ENCODE data around the gene SERINC1. TPM values are rescaled to one million over a fixed set of nuclear protein-coding genes. Genes with fewer than 3 reads are reported as not detected.

Gene SERINC1
- total RNA-seq, 1 donor from 2014 or later = 102 TPM

DNA sequence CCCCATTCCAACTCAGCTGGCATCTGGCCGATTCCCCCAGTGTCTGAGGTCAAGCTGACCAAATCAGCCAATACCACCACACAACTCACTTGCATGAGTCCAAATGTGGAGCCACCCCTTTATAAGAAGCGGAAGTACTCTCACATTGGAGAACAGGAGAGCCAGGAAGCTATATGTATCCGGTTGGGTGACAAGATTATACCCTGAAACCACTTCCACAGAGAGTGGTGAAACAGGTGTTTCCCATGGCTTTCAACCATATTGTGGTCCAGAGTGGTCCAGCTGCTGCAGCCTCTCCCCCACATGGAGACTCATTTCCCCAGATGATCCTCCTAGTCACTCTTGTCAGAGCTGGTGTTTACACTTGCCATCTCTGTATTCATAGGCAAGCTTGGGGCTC is 24.0 kb upstream of the SERINC1 start:
- TF ChIP-seq, protein P1, sequence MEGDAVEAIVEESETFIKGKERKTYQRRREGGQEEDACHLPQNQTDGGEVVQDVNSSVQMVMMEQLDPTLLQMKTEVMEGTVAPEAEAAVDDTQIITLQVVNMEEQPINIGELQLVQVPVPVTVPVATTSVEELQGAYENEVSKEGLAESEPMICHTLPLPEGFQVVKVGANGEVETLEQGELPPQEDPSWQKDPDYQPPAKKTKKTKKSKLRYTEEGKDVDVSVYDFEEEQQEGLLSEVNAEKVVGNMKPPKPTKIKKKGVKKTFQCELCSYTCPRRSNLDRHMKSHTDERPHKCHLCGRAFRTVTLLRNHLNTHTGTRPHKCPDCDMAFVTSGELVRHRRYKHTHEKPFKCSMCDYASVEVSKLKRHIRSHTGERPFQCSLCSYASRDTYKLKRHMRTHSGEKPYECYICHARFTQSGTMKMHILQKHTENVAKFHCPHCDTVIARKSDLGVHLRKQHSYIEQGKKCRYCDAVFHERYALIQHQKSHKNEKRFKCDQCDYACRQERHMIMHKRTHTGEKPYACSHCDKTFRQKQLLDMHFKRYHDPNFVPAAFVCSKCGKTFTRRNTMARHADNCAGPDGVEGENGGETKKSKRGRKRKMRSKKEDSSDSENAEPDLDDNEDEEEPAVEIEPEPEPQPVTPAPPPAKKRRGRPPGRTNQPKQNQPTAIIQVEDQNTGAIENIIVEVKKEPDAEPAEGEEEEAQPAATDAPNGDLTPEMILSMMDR (IDR thresholded peaks at IDR 0.05; ENCODE audit: unreplicated experiment) = no peak
- Mint-ChIP-seq H3K27ac (ENCODE audit: unreplicated experiment) (no peak overlapping the region), H3K9me3 (ENCODE audit: unreplicated experiment) (peaks cover 2% of the 10 kb centered on the region), H3K36me3 (ENCODE audit: low read depth, unreplicated experiment) (peaks cover 57% of the 10 kb centered on the region), H3K27me3 (ENCODE audit: unreplicated experiment) (no peaks in the 10 kb centered on the region), H3K4me1 (ENCODE audit: unreplicated experiment) (no peaks in the 10 kb centered on the region), H3K4me3 (ENCODE audit: unreplicated experiment) (peak overlapping the region; percentile 70)
- no peak for DNase-seq (ENCODE audit: low spot score)

DNA sequence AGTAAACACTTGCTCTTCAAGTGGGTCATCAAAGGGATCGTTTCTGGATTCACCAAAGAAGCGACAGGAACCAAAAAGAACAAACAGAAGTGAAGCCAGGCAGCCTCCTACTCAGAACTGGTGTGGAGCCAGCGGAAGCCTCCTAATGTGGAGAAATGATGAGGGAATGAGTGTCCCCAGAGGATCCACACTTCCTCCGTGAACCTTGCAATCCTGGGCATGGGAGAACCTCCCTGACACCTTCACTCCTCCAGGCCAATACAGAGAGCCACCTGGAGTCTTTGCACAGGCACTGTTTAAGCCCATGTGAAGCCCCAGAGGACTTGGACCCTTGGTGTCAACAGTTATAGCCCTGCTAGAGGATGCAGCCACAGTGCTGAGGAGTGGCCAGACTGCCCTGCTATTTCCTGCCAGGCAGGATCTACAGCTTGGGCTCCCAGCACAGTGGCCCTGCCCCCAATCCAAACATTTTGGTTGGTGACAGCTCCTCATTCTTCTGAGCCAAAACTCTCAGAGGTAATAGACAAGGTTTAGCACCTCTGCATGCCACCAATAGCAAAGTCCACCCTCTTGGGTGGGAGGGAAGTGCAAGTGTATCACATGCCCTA is 23.2 kb upstream of the SERINC1 start:
- DNase-seq (ENCODE audit: low spot score) = no peak
- Mint-ChIP-seq H3K9me3 (ENCODE audit: unreplicated experiment) (no peaks in the 10 kb centered on the region), H3K4me1 (ENCODE audit: unreplicated experiment) (peaks cover 5% of the 10 kb centered on the region), H3K36me3 (ENCODE audit: low read depth, unreplicated experiment) (peaks cover 59% of the 10 kb centered on the region), H3K4me3 (ENCODE audit: unreplicated experiment) (peak overlapping the region; percentile 67), H3K27me3 (ENCODE audit: unreplicated experiment) (peaks cover 2% of the 10 kb centered on the region), H3K27ac (ENCODE audit: unreplicated experiment) (no peak overlapping the region)
- TF ChIP-seq, protein P1 (IDR thresholded peaks at IDR 0.05; ENCODE audit: unreplicated experiment) = no peak

DNA sequence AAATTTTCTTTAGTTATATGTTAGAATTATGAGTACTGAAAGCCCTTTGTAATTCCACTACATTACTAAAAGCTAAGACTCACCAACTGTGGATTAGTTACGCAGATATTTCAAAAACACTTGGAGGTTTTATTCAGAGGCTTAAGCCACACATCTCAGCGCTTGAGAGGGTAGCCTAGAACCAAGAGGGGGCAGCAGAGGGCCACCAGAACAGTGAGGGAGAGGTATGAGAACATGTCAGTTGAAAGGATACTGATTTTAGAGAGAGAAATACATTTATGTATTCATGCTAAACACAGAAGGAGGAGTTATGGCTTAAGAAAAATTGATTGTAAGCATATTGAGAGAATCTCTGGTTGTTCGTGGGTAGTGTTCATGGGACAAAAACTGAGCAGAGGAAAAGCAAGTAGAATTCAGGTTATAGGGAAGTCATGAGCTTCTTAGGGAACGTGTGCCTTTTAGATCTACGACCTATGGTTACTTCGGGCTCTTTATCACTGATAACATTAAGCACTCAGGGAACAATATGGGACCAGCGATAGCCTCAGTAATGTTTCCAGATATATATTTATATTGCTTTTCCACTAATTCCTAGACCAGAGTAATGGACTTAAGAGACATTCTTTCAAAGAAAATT is 20.4 kb upstream of the SERINC1 start:
- TF ChIP-seq, protein P1 (IDR thresholded peaks at IDR 0.05; ENCODE audit: unreplicated experiment) = peak; percentile 62
- H3K36me3 Mint-ChIP-seq (ENCODE audit: low read depth, unreplicated experiment) = peaks cover 38% of the 10 kb centered on the region
- no peak overlapping the region for H3K4me3 Mint-ChIP-seq (ENCODE audit: unreplicated experiment)
- H3K9me3 Mint-ChIP-seq (ENCODE audit: unreplicated experiment) = no peaks in the 10 kb centered on the region
- DNase-seq (ENCODE audit: low spot score) = peak; percentile 72
- H3K27ac Mint-ChIP-seq (ENCODE audit: unreplicated experiment) = peak overlapping the region; percentile 2
- H3K4me1 Mint-ChIP-seq (ENCODE audit: unreplicated experiment) = peaks cover 9% of the 10 kb centered on the region
- H3K27me3 Mint-ChIP-seq (ENCODE audit: unreplicated experiment) = peaks cover 2% of the 10 kb centered on the region

DNA sequence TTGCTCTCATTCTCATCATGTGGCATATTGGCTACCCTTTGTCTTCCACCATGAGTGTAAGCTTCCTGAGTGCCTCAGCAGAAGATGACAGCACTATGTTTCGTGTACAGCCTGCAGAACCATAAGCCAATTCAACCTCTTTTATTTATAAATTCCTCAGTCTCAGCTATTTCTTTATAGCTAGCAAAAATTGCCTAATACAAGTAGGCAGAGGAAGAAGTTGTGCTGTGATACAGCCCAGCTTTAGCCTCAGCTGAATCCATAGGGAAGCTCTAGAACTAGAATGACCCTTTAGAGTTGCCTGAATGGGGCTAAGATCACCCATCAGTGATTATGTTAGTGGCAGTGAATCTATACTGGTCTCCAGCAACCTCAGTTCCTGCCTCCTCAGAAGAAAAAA is 19.0 kb upstream of the SERINC1 start:
- TF ChIP-seq, protein P1 (IDR thresholded peaks at IDR 0.05; ENCODE audit: unreplicated experiment) = no peak
- Mint-ChIP-seq H3K4me1 (ENCODE audit: unreplicated experiment) (peaks cover 18% of the 10 kb centered on the region), H3K27me3 (ENCODE audit: unreplicated experiment) (peaks cover 2% of the 10 kb centered on the region), H3K27ac (ENCODE audit: unreplicated experiment) (no peak overlapping the region), H3K36me3 (ENCODE audit: low read depth, unreplicated experiment) (peaks cover 27% of the 10 kb centered on the region), H3K9me3 (ENCODE audit: unreplicated experiment) (no peaks in the 10 kb centered on the region), H3K4me3 (ENCODE audit: unreplicated experiment) (no peak overlapping the region)
- DNase-seq (ENCODE audit: low spot score) = no peak

DNA sequence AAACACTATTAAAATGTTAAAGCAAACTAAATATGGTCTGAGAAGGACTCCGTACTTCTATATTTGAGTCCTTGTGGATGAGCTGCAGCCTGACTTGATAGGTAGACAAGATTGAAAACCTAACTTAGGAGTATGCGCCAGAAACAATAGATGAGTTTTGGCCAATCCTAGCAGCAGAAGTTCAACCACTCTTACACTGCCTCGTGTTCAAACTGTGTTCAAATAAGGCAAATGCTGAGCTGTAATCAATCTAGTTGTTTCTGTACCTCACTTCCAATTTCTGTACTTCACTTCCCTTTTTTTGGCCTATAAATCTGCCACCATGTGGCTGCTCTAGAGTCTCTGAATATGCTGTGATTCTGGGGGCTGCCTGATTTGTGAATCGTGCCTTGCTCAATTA is 13.2 kb upstream of the SERINC1 start:
- TF ChIP-seq, protein P1 (IDR thresholded peaks at IDR 0.05; ENCODE audit: unreplicated experiment) = no peak
- no peak for DNase-seq (ENCODE audit: low spot score)
- peaks cover 29% of the 10 kb centered on the region for H3K4me1 Mint-ChIP-seq (ENCODE audit: unreplicated experiment)
- H3K9me3 Mint-ChIP-seq (ENCODE audit: unreplicated experiment) = no peaks in the 10 kb centered on the region
- H3K27me3 Mint-ChIP-seq (ENCODE audit: unreplicated experiment) = peaks cover 2% of the 10 kb centered on the region
- H3K27ac Mint-ChIP-seq (ENCODE audit: unreplicated experiment) = no peak overlapping the region
- peaks cover 4% of the 10 kb centered on the region for H3K36me3 Mint-ChIP-seq (ENCODE audit: low read depth, unreplicated experiment)
- peak overlapping the region; percentile 81 for H3K4me3 Mint-ChIP-seq (ENCODE audit: unreplicated experiment)

Measured in endothelial cell (in vitro differentiated cells).